Prostate gland (tissue), 2 donors: Measurements from ENCODE around the gene CHD3.
A peak's percentile ranks its signal among the peaks of the same experiment; 100 is the strongest.

Experiments used
- CTCF ChIP-seq, 4 experiments: fragments of 200-600 bp in 2 of 4; fragments of 450-650 bp in 2 of 4; sonication (generic) in 2 of 4; IDR thresholded peaks; 1 replicate in 3 of 4; 2 replicates in 1 of 4; pipeline ENCODE4 v1.5.1; 2016 to 2019; ENCODE audit warnings: antibody characterized with exemption in 4 of 4, mild to moderate bottlenecking in 2 of 4, moderate library complexity in 2 of 4
- POLR2AphosphoS5 ChIP-seq: sonication (generic); formaldehyde crosslinking; IDR thresholded peaks from one replicate; pipeline ENCODE4 v1.6.1; 2017; ENCODE audit warnings: antibody characterized with exemption

- TF ChIP-seq POLR2AphosphoS5 (no peak), CTCF (IDR thresholded peaks at IDR 0.05) (peak in 3 of 4 experiments; percentile 13 to 58 (median 54))
These were observed 30.1 kb upstream of the CHD3 start for GRCh38 chr17:7858522-7858810.
